HG03432 (cell line): ENCODE data around the gene CLDN34.

Experiments used
- ATAC-seq: cut with Tn5 transposase; IDR thresholded peaks from one replicate; pipeline ENCODE4 v1.9.1; 2021; ENCODE audit warnings: mild to moderate bottlenecking, moderate library complexity; ENCODE audit not compliant: unreplicated experiment

CLDN34 gene

GRCh38 chrX:9966775-9967408 is at the start of gene CLDN34:
TSS of gene CLDN34 (plus strand) at chrX:9967358. CDS start at chrX:9967358, 0 bp downstream.
- ATAC-seq = no peak

- no peak for ATAC-seq
Measured at GRCh38 chrX:9917861-9918260, 49.3 kb upstream of the CLDN34 start.

GRCh38 chrX:9919632-9920172 is 47.5 kb upstream of the CLDN34 start:
- no peak for ATAC-seq

- no peak for ATAC-seq
Measured at GRCh38 chrX:9921407-9921806, 45.8 kb upstream of the CLDN34 start.

- no peak for ATAC-seq
Measured at GRCh38 chrX:9923357-9923756, 43.8 kb upstream of the CLDN34 start.

- no peak for ATAC-seq
Measured at GRCh38 chrX:9926002-9926401, 41.2 kb upstream of the CLDN34 start.

GRCh38 chrX:9927698-9928482 is 39.3 kb upstream of the CLDN34 start:
- no peak for ATAC-seq

- no peak for ATAC-seq
Measured at GRCh38 chrX:9935436-9935835, 31.7 kb upstream of the CLDN34 start.

GRCh38 chrX:9937761-9938160 is 29.4 kb upstream of the CLDN34 start:
- ATAC-seq = no peak

- ATAC-seq = no peak
Measured at GRCh38 chrX:9938516-9938915, 28.6 kb upstream of the CLDN34 start.

GRCh38 chrX:9940421-9940820 is 26.7 kb upstream of the CLDN34 start:
- no peak for ATAC-seq

- peak; percentile 96 for ATAC-seq
Measured at GRCh38 chrX:9942086-9942485, 25.1 kb upstream of the CLDN34 start.

- ATAC-seq = no peak
Measured at GRCh38 chrX:9943420-9943819, 23.7 kb upstream of the CLDN34 start.

- no peak for ATAC-seq
Measured at GRCh38 chrX:9947131-9947794, 19.9 kb upstream of the CLDN34 start.

- no peak for ATAC-seq
Measured at GRCh38 chrX:9948406-9948805, 18.8 kb upstream of the CLDN34 start.

- no peak for ATAC-seq
Measured at GRCh38 chrX:9952300-9952699, 14.9 kb upstream of the CLDN34 start.

- ATAC-seq = no peak
Measured at GRCh38 chrX:9953396-9953795, 13.8 kb upstream of the CLDN34 start.

- no peak for ATAC-seq
Measured at GRCh38 chrX:9955506-9955905, 11.7 kb upstream of the CLDN34 start.

GRCh38 chrX:9957743-9958142 is 9.4 kb upstream of the CLDN34 start:
- no peak for ATAC-seq

- ATAC-seq = no peak
Measured at GRCh38 chrX:9958183-9958582, 9.0 kb upstream of the CLDN34 start.

- ATAC-seq = no peak
Measured at GRCh38 chrX:9961750-9962149, 5.4 kb upstream of the CLDN34 start.

- no peak for ATAC-seq
Measured at GRCh38 chrX:9977635-9978034, 10.5 kb downstream of the CLDN34 start.
